Vagina (tissue), 2 donors: ENCODE measurements around the gene MYH9.

Experiments used
- POLR2A ChIP-seq, 2 donors: fragments of 450-650 bp; IDR thresholded peaks; one replicate each; pipeline ENCODE4 v1.6.1; 2017; ENCODE audit warnings: antibody characterized with exemption in 2 of 2, mild to moderate bottlenecking in 2 of 2, moderate library complexity in 2 of 2
- POLR2AphosphoS5 ChIP-seq, 2 donors: sonication (generic); formaldehyde crosslinking; IDR thresholded peaks; one replicate each; pipeline ENCODE4 v1.9.0; 2017; ENCODE audit warnings: antibody characterized with exemption in 2 of 2, mild to moderate bottlenecking in 2 of 2, low read depth in 1 of 2; ENCODE audit not compliant: insufficient read depth in 1 of 2
- TF ChIP-seq, protein P1 (sequence below), 3 experiments: fragments of 450-650 bp in 2 of 3; fragments of 200-600 bp in 1 of 3; sonication (generic) in 1 of 3; IDR thresholded peaks; one replicate each; pipeline ENCODE4 v1.5.1; 2017 to 2019; ENCODE audit warnings: antibody characterized with exemption in 3 of 3, mild to moderate bottlenecking in 2 of 3, moderate library complexity in 2 of 3

DNA sequence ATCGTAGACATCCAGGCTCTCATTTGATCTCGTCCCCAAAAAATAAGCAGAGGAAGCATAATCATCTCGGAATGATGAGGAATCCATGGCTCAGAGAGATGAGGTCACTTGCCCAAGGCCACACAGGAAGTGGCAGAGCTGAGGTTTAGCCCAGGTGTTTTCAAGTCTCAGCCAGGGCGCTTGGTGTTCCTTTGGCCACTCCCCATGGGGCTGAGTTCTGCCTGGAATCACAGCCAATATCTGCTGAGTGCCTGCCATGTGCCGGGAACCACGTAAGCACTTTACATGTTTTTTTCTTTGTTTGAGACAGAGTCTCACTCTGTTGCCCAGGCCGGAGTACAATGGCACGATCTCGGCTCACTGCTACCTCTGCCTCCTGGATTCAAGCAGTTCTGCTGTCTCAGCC, 29.5 kb upstream of the MYH9 start:
- TF ChIP-seq, protein P1, sequence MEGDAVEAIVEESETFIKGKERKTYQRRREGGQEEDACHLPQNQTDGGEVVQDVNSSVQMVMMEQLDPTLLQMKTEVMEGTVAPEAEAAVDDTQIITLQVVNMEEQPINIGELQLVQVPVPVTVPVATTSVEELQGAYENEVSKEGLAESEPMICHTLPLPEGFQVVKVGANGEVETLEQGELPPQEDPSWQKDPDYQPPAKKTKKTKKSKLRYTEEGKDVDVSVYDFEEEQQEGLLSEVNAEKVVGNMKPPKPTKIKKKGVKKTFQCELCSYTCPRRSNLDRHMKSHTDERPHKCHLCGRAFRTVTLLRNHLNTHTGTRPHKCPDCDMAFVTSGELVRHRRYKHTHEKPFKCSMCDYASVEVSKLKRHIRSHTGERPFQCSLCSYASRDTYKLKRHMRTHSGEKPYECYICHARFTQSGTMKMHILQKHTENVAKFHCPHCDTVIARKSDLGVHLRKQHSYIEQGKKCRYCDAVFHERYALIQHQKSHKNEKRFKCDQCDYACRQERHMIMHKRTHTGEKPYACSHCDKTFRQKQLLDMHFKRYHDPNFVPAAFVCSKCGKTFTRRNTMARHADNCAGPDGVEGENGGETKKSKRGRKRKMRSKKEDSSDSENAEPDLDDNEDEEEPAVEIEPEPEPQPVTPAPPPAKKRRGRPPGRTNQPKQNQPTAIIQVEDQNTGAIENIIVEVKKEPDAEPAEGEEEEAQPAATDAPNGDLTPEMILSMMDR (IDR thresholded peaks at IDR 0.05), result no peak
- no peak for TF ChIP-seq POLR2A (IDR thresholded peaks at IDR 0.05)
- TF ChIP-seq POLR2AphosphoS5 (IDR thresholded peaks at IDR 0.05; ENCODE audit: insufficient read depth in 1 of 2, low read depth in 1 of 2), result peak in 1 of 2 donors; percentile 57
